GM23248 (cell line): Measurements from ENCODE around the gene DNM1. TPM values are rescaled to one million over a fixed set of nuclear protein-coding genes. Genes with fewer than 3 reads are reported as not detected.

Source experiments
- DNase-seq: peaks from one replicate; pipeline ENCODE4 v3.0.0-alpha.2; 2015
- H2AFZ ChIP-seq: fragments of 200-600 bp; sonication (generic); 2 replicates; pipeline ENCODE4 v1.6.1; 2016; ENCODE audit warnings: antibody characterized with exemption
- H3F3A ChIP-seq: fragments of 200-600 bp; sonication (generic); 2 replicates; pipeline ENCODE4 v1.6.1; 2016; ENCODE audit warnings: mild to moderate bottlenecking, antibody characterized with exemption, mixed run types; ENCODE audit not compliant: insufficient read depth
- H3K27ac ChIP-seq: fragments of 200-600 bp; sonication (generic); 2 replicates; pipeline ENCODE4 v1.5.1; 2016; ENCODE audit warnings: mild to moderate bottlenecking
- H3K27me3 ChIP-seq: fragments of 200-600 bp; sonication (generic); replicated peaks from 2 replicates; pipeline ENCODE4 v1.6.1; 2016; ENCODE audit warnings: mild to moderate bottlenecking; ENCODE audit not compliant: insufficient read depth
- H3K36me3 ChIP-seq: fragments of 200-600 bp; sonication (generic); 2 replicates; pipeline ENCODE4 v1.6.1; 2016; ENCODE audit warnings: low read depth, mild to moderate bottlenecking
- H3K4me1 ChIP-seq: fragments of 200-600 bp; sonication (generic); 2 replicates; pipeline ENCODE4 v1.6.1; 2016; ENCODE audit warnings: mild to moderate bottlenecking; ENCODE audit not compliant: insufficient read depth
- H3K4me2 ChIP-seq: fragments of 200-600 bp; sonication (generic); one replicate; pipeline ENCODE4 v1.6.1; 2016; ENCODE audit warnings: mild to moderate bottlenecking; ENCODE audit not compliant: unreplicated experiment
- H3K4me3 ChIP-seq: fragments of 200-600 bp; sonication (generic); 2 replicates; pipeline ENCODE4 v1.5.1; 2016; ENCODE audit warnings: mild to moderate bottlenecking
- H3K79me2 ChIP-seq: fragments of 200-600 bp; sonication (generic); 2 replicates; pipeline ENCODE4 v1.6.1; 2016; ENCODE audit warnings: mild to moderate bottlenecking; ENCODE audit not compliant: insufficient read depth
- H3K9ac ChIP-seq: fragments of 200-600 bp; sonication (generic); 2 replicates; pipeline ENCODE4 v1.6.1; 2016; ENCODE audit warnings: mild to moderate bottlenecking
- H3K9me2 ChIP-seq: fragments of 200-600 bp; sonication (generic); 2 replicates; pipeline ENCODE4 v1.6.1; 2016; ENCODE audit warnings: mixed run types, mild to moderate bottlenecking, moderate library complexity; ENCODE audit not compliant: insufficient read depth
- H3K9me3 ChIP-seq: fragments of 200-600 bp; sonication (generic); one replicate; pipeline ENCODE4 v1.6.1; 2017; ENCODE audit warnings: low read depth
- H4K20me1 ChIP-seq: fragments of 200-600 bp; sonication (generic); 2 replicates; pipeline ENCODE4 v1.6.0; 2016; ENCODE audit not compliant: insufficient read depth
- EZH2 ChIP-seq: fragments of 200-600 bp; sonication (generic); IDR thresholded peaks from 2 replicates; pipeline ENCODE4 v1.6.1; 2018; ENCODE audit warnings: antibody characterized with exemption, mild to moderate bottlenecking; ENCODE audit not compliant: insufficient read depth, poor library complexity, severe bottlenecking
- EZH2phosphoT487 ChIP-seq: fragments of 200-600 bp; sonication (generic); IDR thresholded peaks from 2 replicates; pipeline ENCODE4 v1.6.1; 2018; ENCODE audit warnings: antibody characterized with exemption, moderate library complexity, mild to moderate bottlenecking, low read depth; ENCODE audit not compliant: insufficient read depth
- WGBS, 2 experiments: methylation state at CpG; one replicate each; pipeline ENCODE4 v1.1.6; 2015 to 2017; ENCODE audit warnings: low lambda C conversion rate in 2 of 2, low coverage in 1 of 2; ENCODE audit errors: missing lambda C conversion rate in 2 of 2; 5-methylcytosine and 5-hydroxymethylcytosine counted together
- in situ Hi-C: fragments of 300-500 bp; cut with MboI; formaldehyde crosslinking; loops from 2 replicates; pipeline ENCODE4 v1.15.0; 2020
- polyA plus RNA-seq: library from polyadenylated mRNA; unstranded; fragments of >200 nt; fragmentation: Nextera tagmentation; extraction: Ambion mirVana; gene quantifications from 2 replicates; pipeline ENCODE4 v1.2.1, GENCODE V29; 2016
- total RNA-seq: library from RNA; depleted of rRNA; stranded (reverse); fragments of >200 nt; shearing (Covaris generic); gene quantifications from 2 replicates; pipeline ENCODE4 v1.2.3, GENCODE V29; 2014; rRNA removed

DNM1 gene
- total RNA-seq: 11.3 and 12.1 TPM in 2 replicates
- polyA plus RNA-seq: 13.7 and 19.0 TPM in 2 replicates

- Histone ChIP-seq H3K4me2 (peak within 1 kb of the TSS; percentile 83), H3K4me3 (peak within 1 kb of the TSS; percentile 75), H3K9me3 (no peaks in the 10 kb centered on the region), H3K27ac (peak within 1 kb of the TSS; percentile 21; the same call in 1 of the 2 replicates), H3K9ac (peak within 1 kb of the TSS; percentile 57), H3K27me3 (no peaks in the 10 kb centered on the region), H3K79me2 (peaks cover 15% of the 10 kb centered on the region; the same call in 1 of the 2 replicates), H4K20me1 (no peaks in the 10 kb centered on the region), H3K9me2 (no peaks in the 10 kb centered on the region), H3F3A (peaks cover 11% of the 10 kb centered on the region; the same call in 1 of the 2 replicates), H3K36me3 (no peaks in the 10 kb centered on the region), H3K4me1 (peaks cover 9% of the 10 kb centered on the region), H2AFZ (peak within 1 kb of the TSS; percentile 62)
- in situ Hi-C loops: no loop called here
- TF ChIP-seq EZH2 (no peak), EZH2phosphoT487 (no peak)
- peak; percentile 86 for DNase-seq
- WGBS, 2 experiments: 2% methylated on average over 46 to 54 of the region's 72 CpGs
These were observed at the start of gene DNM1 for GRCh38 chr9:128203024-128203706. DNM1 (plus strand) TSS chr9:128203379; CDS start chr9:128203471, 92 bp downstream.

GRCh38 chr9:128153947-128154695 lies 49.1 kb upstream of the DNM1 start:
- Histone ChIP-seq H4K20me1 (no peaks in the 10 kb centered on the region), H3K27me3 (no peaks in the 10 kb centered on the region), H3K4me2 (no peak overlapping the region), H3K9me3 (no peaks in the 10 kb centered on the region), H3K9me2 (no peaks in the 10 kb centered on the region), H3K4me3 (no peak overlapping the region), H3K36me3 (no peaks in the 10 kb centered on the region), H3K27ac (no peak overlapping the region), H3K4me1 (no peaks in the 10 kb centered on the region), H2AFZ (no peak overlapping the region), H3F3A (no peaks in the 10 kb centered on the region), H3K79me2 (no peaks in the 10 kb centered on the region), H3K9ac (no peak overlapping the region)
- no peak for TF ChIP-seq EZH2phosphoT487
- no peak for TF ChIP-seq EZH2
- WGBS, 2 experiments: 77 to 80% methylated on average over 9 to 12 of the region's 13 CpGs
- DNase-seq: no peak
- in situ Hi-C loops: no loop called here

- H3K9ac ChIP-seq: no peak overlapping the region
- no peaks in the 10 kb centered on the region for H3K27me3 ChIP-seq
- H3K9me3 ChIP-seq: no peaks in the 10 kb centered on the region
- no peaks in the 10 kb centered on the region for H3K79me2 ChIP-seq
- no peak overlapping the region for H3K27ac ChIP-seq
- no peak overlapping the region for H2AFZ ChIP-seq
- WGBS, 2 experiments: 86 to 87% methylated on average over 7 of the region's 7 CpGs
- peaks cover 1% of the 10 kb centered on the region; the same call in 1 of the 2 replicates for H3F3A ChIP-seq
- H3K9me2 ChIP-seq: no peaks in the 10 kb centered on the region
- no peaks in the 10 kb centered on the region for H3K36me3 ChIP-seq
- no peak overlapping the region for H3K4me3 ChIP-seq
- H3K4me2 ChIP-seq: no peak overlapping the region
- TF ChIP-seq EZH2phosphoT487 (no peak), EZH2 (no peak)
- DNase-seq: no peak
- no peaks in the 10 kb centered on the region for H4K20me1 ChIP-seq
- in situ Hi-C loops: no loop called here
- no peaks in the 10 kb centered on the region; the same call in 1 of the 2 replicates for H3K4me1 ChIP-seq
These were observed 47.3 kb upstream of the DNM1 start for GRCh38 chr9:128155736-128156500.

GRCh38 chr9:128159522-128159783 lies 43.7 kb upstream of the DNM1 start:
- TF ChIP-seq EZH2phosphoT487 (no peak), EZH2 (no peak)
- H3K4me2 ChIP-seq: peak overlapping the region; percentile 60
- 32 to 36% methylated on average over 10 to 11 of the region's 11 CpGs for WGBS, 2 experiments
- no peaks in the 10 kb centered on the region for H3K27me3 ChIP-seq
- H3K4me3 ChIP-seq: peak overlapping the region; percentile 85
- no peaks in the 10 kb centered on the region for H4K20me1 ChIP-seq
- 0 out of 2 replicates have a peak overlapping the region, but pooled peaks have one; percentile 15 for H3K27ac ChIP-seq
- peak overlapping the region; percentile 71 for H3K9ac ChIP-seq
- DNase-seq: peak; percentile 12
- peak overlapping the region; percentile 88 for H2AFZ ChIP-seq
- H3K9me2 ChIP-seq: no peaks in the 10 kb centered on the region
- peaks cover 13% of the 10 kb centered on the region; the same call in 1 of the 2 replicates for H3F3A ChIP-seq
- H3K36me3 ChIP-seq: peaks cover 5% of the 10 kb centered on the region; the same call in 1 of the 2 replicates
- H3K9me3 ChIP-seq: no peaks in the 10 kb centered on the region
- 0 out of 2 replicates have a peak, but pooled peaks cover 4% of the 10 kb centered on the region for H3K79me2 ChIP-seq
- peaks cover 11% of the 10 kb centered on the region for H3K4me1 ChIP-seq
- in situ Hi-C loops: no loop called here
